C4-2B (cell line): ENCODE data around the gene TNS1.

Experiments
- H3K27ac ChIP-seq: fragments of 450-650 bp; 2 replicates; pipeline ENCODE4 v1.5.1; 2017
- ZFX ChIP-seq: fragments of 450-650 bp; IDR thresholded peaks from 2 replicates; pipeline ENCODE4 v1.6.1; 2017
- TF ChIP-seq, protein P1 (sequence below): fragments of 450-650 bp; conservative IDR thresholded peaks from 2 replicates; pipeline ENCODE4 v1.5.1; 2017; ENCODE audit warnings: mild to moderate bottlenecking

Gene TNS1

DNA sequence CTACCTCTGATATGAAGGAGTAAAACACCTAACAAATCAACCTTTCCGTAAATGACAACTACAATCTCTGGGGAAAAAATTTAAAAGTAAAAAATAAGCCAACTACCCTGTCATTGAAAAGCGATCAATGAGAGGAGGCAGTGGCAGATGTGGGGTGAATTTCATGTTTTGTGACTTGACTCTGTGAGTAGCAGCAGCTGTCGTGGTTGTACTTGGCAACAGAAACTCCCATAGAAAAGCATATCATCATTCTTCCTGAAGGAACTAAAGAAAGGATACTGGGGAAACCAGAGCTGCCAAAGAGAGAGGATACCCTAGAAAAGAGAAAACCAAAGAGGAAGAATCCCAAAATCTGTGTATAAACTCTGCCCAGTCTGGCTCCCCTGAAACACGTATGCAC is 236.4 kb downstream of the TNS1 start:
- H3K27ac ChIP-seq = no peak overlapping the region
- TF ChIP-seq ZFX = no peak
- TF ChIP-seq, protein P1, sequence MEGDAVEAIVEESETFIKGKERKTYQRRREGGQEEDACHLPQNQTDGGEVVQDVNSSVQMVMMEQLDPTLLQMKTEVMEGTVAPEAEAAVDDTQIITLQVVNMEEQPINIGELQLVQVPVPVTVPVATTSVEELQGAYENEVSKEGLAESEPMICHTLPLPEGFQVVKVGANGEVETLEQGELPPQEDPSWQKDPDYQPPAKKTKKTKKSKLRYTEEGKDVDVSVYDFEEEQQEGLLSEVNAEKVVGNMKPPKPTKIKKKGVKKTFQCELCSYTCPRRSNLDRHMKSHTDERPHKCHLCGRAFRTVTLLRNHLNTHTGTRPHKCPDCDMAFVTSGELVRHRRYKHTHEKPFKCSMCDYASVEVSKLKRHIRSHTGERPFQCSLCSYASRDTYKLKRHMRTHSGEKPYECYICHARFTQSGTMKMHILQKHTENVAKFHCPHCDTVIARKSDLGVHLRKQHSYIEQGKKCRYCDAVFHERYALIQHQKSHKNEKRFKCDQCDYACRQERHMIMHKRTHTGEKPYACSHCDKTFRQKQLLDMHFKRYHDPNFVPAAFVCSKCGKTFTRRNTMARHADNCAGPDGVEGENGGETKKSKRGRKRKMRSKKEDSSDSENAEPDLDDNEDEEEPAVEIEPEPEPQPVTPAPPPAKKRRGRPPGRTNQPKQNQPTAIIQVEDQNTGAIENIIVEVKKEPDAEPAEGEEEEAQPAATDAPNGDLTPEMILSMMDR = no peak

DNA sequence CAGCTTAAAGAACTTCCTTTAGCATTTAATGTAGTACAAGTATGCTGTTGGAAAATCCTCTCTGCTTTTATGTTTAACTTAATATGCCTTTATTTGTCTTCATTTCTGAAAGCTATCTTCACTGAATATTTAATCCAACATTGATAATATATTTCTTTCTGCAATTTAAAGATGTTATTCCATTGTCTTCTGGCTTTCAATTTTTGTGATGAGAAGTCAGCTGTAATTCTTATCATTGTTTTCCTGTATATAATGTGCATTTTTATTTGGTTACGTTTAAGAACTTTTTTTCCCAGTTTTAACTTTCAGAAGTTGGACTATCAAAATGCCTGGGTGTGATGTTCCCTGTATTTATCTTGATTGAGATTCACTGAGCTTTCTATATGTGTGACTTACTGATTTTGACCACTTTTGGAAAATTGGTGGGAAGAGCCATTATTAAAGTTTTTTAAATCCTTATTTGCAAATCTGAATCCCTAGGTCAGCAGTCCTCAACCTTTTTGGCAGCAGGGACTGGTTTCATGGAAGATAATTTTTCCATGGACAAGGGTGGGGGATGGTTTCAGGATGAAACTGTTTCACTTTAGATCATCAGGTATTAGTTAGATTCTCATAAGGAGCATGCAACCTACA is 241.0 kb downstream of the TNS1 start:
- no peak overlapping the region for H3K27ac ChIP-seq
- TF ChIP-seq, protein P1 = no peak
- no peak for TF ChIP-seq ZFX

DNA sequence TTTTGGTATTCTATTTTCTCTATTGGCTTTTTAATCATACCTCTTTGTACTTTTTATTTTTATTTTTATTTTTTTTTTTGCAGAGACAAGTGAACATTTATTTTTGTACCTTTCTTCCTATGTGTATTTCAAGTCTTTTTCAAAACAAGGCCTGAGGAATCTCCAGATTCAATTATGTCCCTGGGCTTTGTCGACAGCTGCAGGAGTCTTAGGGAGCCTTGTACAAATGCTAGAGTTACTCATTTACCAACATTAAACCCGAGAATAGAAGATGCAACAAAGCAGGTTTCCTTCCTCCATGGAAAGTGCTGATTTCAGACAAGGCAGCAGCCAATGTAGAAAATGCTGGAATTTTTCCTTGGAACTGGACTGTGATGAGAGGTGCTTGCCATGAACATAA is 242.8 kb downstream of the TNS1 start:
- no peak overlapping the region for H3K27ac ChIP-seq
- no peak for TF ChIP-seq ZFX

DNA sequence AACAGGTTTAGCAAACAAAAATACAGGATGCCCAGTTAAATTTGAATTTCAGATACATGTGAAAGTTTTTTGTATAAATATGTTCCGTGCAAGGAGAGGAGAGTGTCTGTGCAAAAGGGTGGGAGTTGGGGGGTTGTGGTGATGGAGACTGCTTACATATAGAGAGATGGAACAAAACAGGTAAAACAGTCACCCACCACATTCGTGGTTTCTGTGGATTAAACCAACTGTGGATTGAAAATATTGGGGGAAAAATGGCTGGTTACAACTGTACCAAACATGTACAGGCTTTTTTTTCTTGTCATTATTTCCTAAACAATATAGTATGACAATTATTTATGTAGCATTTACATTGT is 245.7 kb downstream of the TNS1 start:
- TF ChIP-seq, protein P1 = no peak; the same call in 1 of the 2 replicates
- TF ChIP-seq ZFX = no peak
- H3K27ac ChIP-seq = no peak overlapping the region

DNA sequence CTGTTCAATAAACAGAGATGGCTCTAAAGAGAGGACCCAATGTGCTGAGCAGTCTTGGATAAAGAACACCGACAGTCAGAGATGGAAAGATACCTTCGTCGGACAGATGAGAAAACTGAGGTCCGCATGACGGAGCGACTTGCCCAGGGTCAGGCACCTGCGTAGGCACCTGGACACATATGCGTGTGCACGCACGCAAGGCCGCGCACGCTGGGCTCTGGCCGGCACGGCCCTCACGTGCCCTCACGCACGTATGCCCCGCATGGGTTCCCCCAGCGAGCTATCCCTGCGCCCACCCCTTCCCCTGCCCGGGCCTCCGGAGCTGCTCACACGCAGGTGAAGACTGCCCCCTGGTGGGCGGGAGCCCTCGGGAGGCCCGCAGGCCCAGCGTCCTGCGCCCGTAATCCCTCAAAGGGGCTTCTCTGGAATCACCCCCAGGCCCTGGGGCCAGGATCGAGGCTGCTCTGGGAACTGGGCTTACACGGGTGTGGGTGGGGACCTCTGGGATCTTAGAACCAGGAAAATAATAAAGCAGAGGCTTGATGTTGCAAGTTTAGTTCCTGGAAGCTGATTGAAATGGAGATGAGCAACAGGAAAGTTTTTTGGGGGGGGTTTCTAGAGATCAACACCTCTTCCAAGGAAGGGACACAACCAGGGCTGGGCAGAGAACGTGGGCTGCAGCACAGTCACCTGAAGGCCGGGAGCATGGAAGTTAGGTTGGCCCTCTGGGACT is 246.3 kb downstream of the TNS1 start:
- H3K27ac ChIP-seq = no peak overlapping the region

DNA sequence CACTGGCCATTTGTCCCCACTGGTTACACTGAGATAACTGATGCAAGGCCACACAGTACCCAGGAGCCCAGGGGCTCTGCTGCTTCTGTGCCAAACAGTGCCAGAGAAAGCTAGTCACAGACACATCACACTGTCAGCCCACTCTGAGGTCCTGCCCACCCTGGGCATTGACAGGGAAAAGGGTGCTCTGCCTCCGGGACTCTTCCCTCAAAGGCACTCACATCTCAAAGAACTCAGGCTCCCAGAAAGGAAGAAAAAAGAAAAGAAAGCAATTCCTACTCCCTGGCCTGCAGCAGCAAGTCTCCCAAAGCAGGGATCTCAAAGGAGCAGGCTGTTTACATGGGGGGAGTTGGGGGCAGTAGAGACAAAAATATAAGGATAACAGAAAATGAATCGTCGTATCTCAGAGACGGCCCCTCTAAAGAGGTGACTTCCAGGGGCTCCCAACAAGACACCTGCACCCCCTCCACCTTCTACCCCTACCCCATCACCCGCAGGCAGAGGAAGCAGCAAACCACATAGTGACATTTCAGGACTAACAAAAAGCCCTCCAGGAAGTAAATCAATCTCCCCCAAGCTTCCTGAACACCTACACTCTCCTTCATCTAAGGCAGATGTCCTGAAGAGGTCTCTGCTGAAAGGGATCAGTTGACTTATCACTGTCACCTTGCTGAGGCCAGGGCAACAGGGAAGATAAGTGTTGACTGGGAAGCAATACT is 247.6 kb downstream of the TNS1 start:
- TF ChIP-seq, protein P1 = no peak
- TF ChIP-seq ZFX = no peak
- no peak overlapping the region for H3K27ac ChIP-seq

More for the DNA sequence above, 246.3 kb downstream of the TNS1 start:
- no peak for TF ChIP-seq ZFX
- TF ChIP-seq, protein P1 = peak; percentile 93

DNA sequence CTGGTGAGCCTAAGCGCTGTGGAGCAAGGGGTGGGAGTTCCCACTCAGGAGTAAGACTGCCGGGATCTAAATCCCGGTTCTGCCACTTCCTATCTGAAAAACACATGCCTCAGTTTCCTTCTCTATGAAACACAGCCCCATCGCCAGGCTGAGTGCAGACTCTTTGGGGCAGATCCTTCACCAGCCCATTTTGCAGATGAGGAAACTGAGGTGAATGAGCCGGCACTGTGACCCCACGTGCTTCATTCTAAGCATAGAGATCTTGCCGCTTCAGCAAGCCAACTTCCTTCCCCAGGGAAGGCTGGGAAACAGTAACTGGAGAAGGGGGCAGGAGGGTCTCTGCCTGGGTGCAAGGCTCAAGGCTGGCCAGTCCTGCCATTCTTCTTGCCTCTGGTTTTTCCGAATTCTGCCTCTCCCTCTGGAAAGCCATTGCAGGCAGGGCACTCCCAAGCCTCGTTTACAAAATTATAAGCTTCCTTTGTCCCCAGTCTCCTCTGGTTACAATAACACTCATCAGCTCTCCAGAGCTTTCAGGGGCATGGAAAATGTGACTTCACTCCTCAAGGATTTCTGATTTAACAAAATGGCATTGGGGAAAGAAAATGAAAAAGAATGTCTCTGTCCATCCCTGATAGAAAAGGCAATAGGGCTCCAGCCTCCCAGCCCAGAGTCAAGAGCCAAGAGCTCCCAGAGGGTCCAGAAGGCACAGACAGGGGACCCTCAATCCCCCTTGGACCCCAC is 249.2 kb downstream of the TNS1 start:
- no peak overlapping the region for H3K27ac ChIP-seq
- TF ChIP-seq ZFX = no peak
- TF ChIP-seq, protein P1 = no peak
